ENCODE results near the gene C22orf15.

C22orf15 gene

GRCh38 chr22:23782252-23782651, 19.5 kb downstream of the C22orf15 start:
- Histone ChIP-seq H3K27ac (ENCODE audit: low read depth, low read length, severe bottlenecking) (no peak overlapping the region), H3K36me3 (ENCODE audit: control insufficient read depth, insufficient read depth, low read length) (no peaks in the 10 kb centered on the region), H3K9me3 (ENCODE audit: control insufficient read depth, low read length) (no peaks in the 10 kb centered on the region), H3K4me1 (ENCODE audit: control insufficient read depth, insufficient read depth, low read length, poor library complexity, severe bottlenecking) (peaks cover 11% of the 10 kb centered on the region), H3K4me3 (ENCODE audit: extremely low read depth, insufficient read depth, low read length, poor library complexity, severe bottlenecking) (no peak overlapping the region)
- 94 to 99% methylated on average over 14 to 15 of the region's 16 CpGs for WGBS, 2 experiments (ENCODE audit: insufficient coverage in 2 of 2)

GRCh38 chr22:23782703-23783102, 19.9 kb downstream of the C22orf15 start:
- H3K27ac ChIP-seq (ENCODE audit: low read depth, low read length, severe bottlenecking), result no peak overlapping the region

GRCh38 chr22:23783265-23784150, 20.7 kb downstream of the C22orf15 start:
- peaks cover 3% of the 10 kb centered on the region for H3K36me3 ChIP-seq (ENCODE audit: control insufficient read depth, insufficient read depth, low read length)
- no peaks in the 10 kb centered on the region for H3K9me3 ChIP-seq (ENCODE audit: control insufficient read depth, low read length)
- H3K27ac ChIP-seq (ENCODE audit: low read depth, low read length, severe bottlenecking), result no peak overlapping the region
- H3K4me1 ChIP-seq (ENCODE audit: control insufficient read depth, insufficient read depth, low read length, poor library complexity, severe bottlenecking), result peaks cover 16% of the 10 kb centered on the region
- WGBS, 2 experiments (ENCODE audit: insufficient coverage in 2 of 2), result 84 to 86% methylated on average over 13 to 14 of the region's 15 CpGs
- no peak overlapping the region for H3K4me3 ChIP-seq (ENCODE audit: extremely low read depth, insufficient read depth, low read length, poor library complexity, severe bottlenecking)

More at GRCh38 chr22:23782703-23783102, 19.9 kb downstream of the C22orf15 start:
- Histone ChIP-seq H3K4me1 (ENCODE audit: control insufficient read depth, insufficient read depth, low read length, poor library complexity, severe bottlenecking) (peaks cover 11% of the 10 kb centered on the region), H3K4me3 (ENCODE audit: extremely low read depth, insufficient read depth, low read length, poor library complexity, severe bottlenecking) (no peak overlapping the region), H3K36me3 (ENCODE audit: control insufficient read depth, insufficient read depth, low read length) (no peaks in the 10 kb centered on the region), H3K9me3 (ENCODE audit: control insufficient read depth, low read length) (no peaks in the 10 kb centered on the region)
- 67% methylated on average over 1 of the region's 1 CpG; no CpG with 5 or more reads in 1 of the 2 experiments for WGBS, 2 experiments (ENCODE audit: insufficient coverage in 2 of 2)

GRCh38 chr22:23784215-23784732, 21.5 kb downstream of the C22orf15 start:
- Histone ChIP-seq H3K36me3 (ENCODE audit: control insufficient read depth, insufficient read depth, low read length) (peaks cover 11% of the 10 kb centered on the region), H3K4me3 (ENCODE audit: extremely low read depth, insufficient read depth, low read length, poor library complexity, severe bottlenecking) (no peak overlapping the region), H3K9me3 (ENCODE audit: control insufficient read depth, low read length) (no peaks in the 10 kb centered on the region), H3K27ac (ENCODE audit: low read depth, low read length, severe bottlenecking) (no peak overlapping the region), H3K4me1 (ENCODE audit: control insufficient read depth, insufficient read depth, low read length, poor library complexity, severe bottlenecking) (peaks cover 16% of the 10 kb centered on the region)
- 89 to 96% methylated on average over 6 of the region's 8 CpGs for WGBS, 2 experiments (ENCODE audit: insufficient coverage in 2 of 2)

- Histone ChIP-seq H3K27ac (ENCODE audit: low read depth, low read length, severe bottlenecking) (peak overlapping the region; percentile 100), H3K36me3 (ENCODE audit: control insufficient read depth, insufficient read depth, low read length) (peaks cover 28% of the 10 kb centered on the region), H3K4me1 (ENCODE audit: control insufficient read depth, insufficient read depth, low read length, poor library complexity, severe bottlenecking) (peaks cover 14% of the 10 kb centered on the region), H3K9me3 (ENCODE audit: control insufficient read depth, low read length) (no peaks in the 10 kb centered on the region), H3K4me3 (ENCODE audit: extremely low read depth, insufficient read depth, low read length, poor library complexity, severe bottlenecking) (peak overlapping the region; percentile 76)
- WGBS, 2 experiments (ENCODE audit: insufficient coverage in 2 of 2), result 82 to 88% methylated on average over 8 to 9 of the region's 9 CpGs
Measured at GRCh38 chr22:23786261-23786710, 23.5 kb downstream of the C22orf15 start.

GRCh38 chr22:23786752-23787599, 24.2 kb downstream of the C22orf15 start, which contains the start of gene SMARCB1:
SMARCB1 (plus strand) TSS chr22:23786966; CDS start chr22:23787170, 204 bp downstream.
- peak within 1 kb of the TSS; percentile 100 for H3K27ac ChIP-seq (ENCODE audit: low read depth, low read length, severe bottlenecking)
- H3K4me3 ChIP-seq (ENCODE audit: extremely low read depth, insufficient read depth, low read length, poor library complexity, severe bottlenecking), result peak within 1 kb of the TSS; percentile 76
- H3K36me3 ChIP-seq (ENCODE audit: control insufficient read depth, insufficient read depth, low read length), result peaks cover 34% of the 10 kb centered on the region
- no peaks in the 10 kb centered on the region for H3K9me3 ChIP-seq (ENCODE audit: control insufficient read depth, low read length)
- WGBS, 2 experiments (ENCODE audit: insufficient coverage in 2 of 2), result 0% methylated on average over 31 to 92 of the region's 97 CpGs
- peaks cover 11% of the 10 kb centered on the region for H3K4me1 ChIP-seq (ENCODE audit: control insufficient read depth, insufficient read depth, low read length, poor library complexity, severe bottlenecking)

- WGBS, 2 experiments (ENCODE audit: insufficient coverage in 2 of 2), result 10 to 17% methylated on average over 2 to 5 of the region's 5 CpGs
- peaks cover 40% of the 10 kb centered on the region for H3K36me3 ChIP-seq (ENCODE audit: control insufficient read depth, insufficient read depth, low read length)
- H3K4me1 ChIP-seq (ENCODE audit: control insufficient read depth, insufficient read depth, low read length, poor library complexity, severe bottlenecking), result peaks cover 11% of the 10 kb centered on the region
- no peaks in the 10 kb centered on the region for H3K9me3 ChIP-seq (ENCODE audit: control insufficient read depth, low read length)
- peak overlapping the region; percentile 76 for H3K4me3 ChIP-seq (ENCODE audit: extremely low read depth, insufficient read depth, low read length, poor library complexity, severe bottlenecking)
- peak overlapping the region; percentile 100 for H3K27ac ChIP-seq (ENCODE audit: low read depth, low read length, severe bottlenecking)
Measured at GRCh38 chr22:23787600-23787896, 24.8 kb downstream of the C22orf15 start.

GRCh38 chr22:23787910-23788309, 25.1 kb downstream of the C22orf15 start:
- Histone ChIP-seq H3K27ac (ENCODE audit: low read depth, low read length, severe bottlenecking) (peak overlapping the region; percentile 100), H3K4me1 (ENCODE audit: control insufficient read depth, insufficient read depth, low read length, poor library complexity, severe bottlenecking) (peaks cover 11% of the 10 kb centered on the region)

GRCh38 chr22:23789121-23789520, 26.3 kb downstream of the C22orf15 start:
- 77 to 84% methylated on average over 4 of the region's 4 CpGs for WGBS, 2 experiments (ENCODE audit: insufficient coverage in 2 of 2)
- Histone ChIP-seq H3K36me3 (ENCODE audit: control insufficient read depth, insufficient read depth, low read length) (peaks cover 53% of the 10 kb centered on the region), H3K4me1 (ENCODE audit: control insufficient read depth, insufficient read depth, low read length, poor library complexity, severe bottlenecking) (peaks cover 11% of the 10 kb centered on the region), H3K27ac (ENCODE audit: low read depth, low read length, severe bottlenecking) (no peak overlapping the region), H3K4me3 (ENCODE audit: extremely low read depth, insufficient read depth, low read length, poor library complexity, severe bottlenecking) (peak overlapping the region; percentile 11), H3K9me3 (ENCODE audit: control insufficient read depth, low read length) (no peaks in the 10 kb centered on the region)

More at GRCh38 chr22:23787910-23788309, 25.1 kb downstream of the C22orf15 start:
- peaks cover 43% of the 10 kb centered on the region for H3K36me3 ChIP-seq (ENCODE audit: control insufficient read depth, insufficient read depth, low read length)
- H3K4me3 ChIP-seq (ENCODE audit: extremely low read depth, insufficient read depth, low read length, poor library complexity, severe bottlenecking), result peak overlapping the region; percentile 76
- 63 to 79% methylated on average over 2 of the region's 3 CpGs for WGBS, 2 experiments (ENCODE audit: insufficient coverage in 2 of 2)
- no peaks in the 10 kb centered on the region for H3K9me3 ChIP-seq (ENCODE audit: control insufficient read depth, low read length)

- Histone ChIP-seq H3K4me1 (ENCODE audit: control insufficient read depth, insufficient read depth, low read length, poor library complexity, severe bottlenecking) (peaks cover 11% of the 10 kb centered on the region), H3K27ac (ENCODE audit: low read depth, low read length, severe bottlenecking) (no peak overlapping the region), H3K9me3 (ENCODE audit: control insufficient read depth, low read length) (no peaks in the 10 kb centered on the region), H3K4me3 (ENCODE audit: extremely low read depth, insufficient read depth, low read length, poor library complexity, severe bottlenecking) (peak overlapping the region; percentile 11), H3K36me3 (ENCODE audit: control insufficient read depth, insufficient read depth, low read length) (peaks cover 59% of the 10 kb centered on the region)
- 89 to 94% methylated on average over 2 to 4 of the region's 4 CpGs for WGBS, 2 experiments (ENCODE audit: insufficient coverage in 2 of 2)
Measured at GRCh38 chr22:23789638-23790037, 26.8 kb downstream of the C22orf15 start.

Data from mesodermal cell (in vitro differentiated cells).